Stimulated activated CD8-positive, alpha-beta memory T cell treated with anti-CD3 and anti-CD28 coated beads, Interleukin-2, amount 100 ng/mL, for 48 hours (primary cell): ENCODE results near the gene OGDH.
"Not testable (repeated sequence)": the region's sequence is repeated elsewhere in the genome, so short reads cannot be mapped to it uniquely, and the experiment has no call there.

Experiments used
- DNase-seq, 2 donors: peaks; one replicate each; pipeline ENCODE4 v3.0.0-alpha.2; 2020; ENCODE audit warnings: low read depth in 2 of 2

OGDH gene

DNA sequence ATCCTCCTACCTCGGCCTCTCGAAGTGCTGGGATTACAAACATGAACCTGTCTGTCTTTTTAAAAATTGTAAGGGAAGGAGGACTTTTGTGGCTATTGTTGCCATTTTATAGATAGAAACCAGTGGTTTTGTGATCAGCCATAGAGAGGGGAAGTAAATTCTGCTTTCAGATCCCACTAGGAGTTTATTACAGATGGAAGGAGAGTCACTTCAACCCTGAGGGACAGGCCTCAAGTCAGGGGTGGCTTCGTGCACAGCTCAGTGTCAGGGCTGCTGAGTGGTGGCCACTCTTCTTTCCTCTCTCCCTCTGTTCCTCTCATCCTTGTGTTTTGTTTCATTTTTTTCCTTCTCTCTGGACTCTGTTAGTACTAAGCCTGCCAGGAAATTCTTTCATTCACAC, 60.8 kb downstream of the OGDH start:
- no peak for DNase-seq

DNA sequence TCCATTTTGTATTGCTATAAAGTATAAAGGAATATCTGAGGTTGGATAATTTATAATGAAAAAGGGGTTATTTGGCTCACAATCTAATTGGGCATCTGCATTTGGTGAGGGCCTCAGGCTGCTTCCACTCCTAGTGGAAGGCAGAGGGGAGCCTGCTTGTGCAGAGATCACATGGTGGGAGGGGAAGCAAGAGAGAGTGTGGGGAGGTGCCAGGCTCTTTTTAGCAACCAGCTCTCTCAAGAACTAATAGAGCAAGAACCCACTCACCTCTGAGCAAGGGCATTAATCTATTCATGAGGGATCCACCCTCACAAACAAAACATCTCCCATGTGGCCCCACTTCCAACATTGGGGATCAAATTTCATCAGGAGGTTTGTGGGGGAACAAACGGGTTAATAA, 64.6 kb downstream of the OGDH start:
- DNase-seq, result no peak

DNA sequence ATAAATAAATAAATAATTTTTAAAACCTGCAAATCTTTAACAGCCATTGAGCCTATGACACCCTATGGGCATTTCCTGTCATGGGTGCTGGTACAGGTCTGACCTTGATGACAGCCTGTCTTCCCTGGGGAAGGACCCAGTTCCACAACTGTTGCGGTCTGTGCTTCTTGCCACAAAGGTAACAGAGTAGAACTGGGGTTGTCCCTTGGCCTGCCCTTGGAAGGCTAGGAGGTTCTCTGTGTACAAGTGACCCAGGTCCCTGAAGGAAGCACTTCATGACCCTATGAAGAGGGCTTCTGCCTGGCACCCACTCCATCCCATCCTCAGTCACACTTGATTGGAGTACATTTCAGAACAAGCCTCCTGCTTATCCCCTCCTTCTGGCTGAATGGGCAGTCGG, 66.9 kb downstream of the OGDH start:
- no peak for DNase-seq

DNA sequence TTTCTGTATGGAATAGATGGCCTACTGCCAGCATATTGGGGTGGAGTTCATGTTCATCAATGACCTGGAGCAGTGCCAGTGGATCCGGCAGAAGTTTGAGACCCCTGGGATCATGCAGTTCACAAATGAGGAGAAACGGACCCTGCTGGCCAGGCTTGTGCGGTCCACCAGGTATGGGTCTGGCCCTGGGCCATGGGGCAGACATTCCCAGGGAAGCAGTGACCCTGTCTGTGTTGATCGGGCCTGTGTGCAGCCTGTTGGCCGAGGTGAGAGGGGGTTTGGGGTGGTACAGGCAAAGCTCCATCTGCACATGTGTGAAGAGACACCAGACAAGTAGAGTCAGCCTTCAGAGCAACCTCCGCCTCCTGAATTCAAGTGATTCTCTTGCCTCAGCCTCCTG, 67.3 kb downstream of the OGDH start:
- no peak for DNase-seq

DNA sequence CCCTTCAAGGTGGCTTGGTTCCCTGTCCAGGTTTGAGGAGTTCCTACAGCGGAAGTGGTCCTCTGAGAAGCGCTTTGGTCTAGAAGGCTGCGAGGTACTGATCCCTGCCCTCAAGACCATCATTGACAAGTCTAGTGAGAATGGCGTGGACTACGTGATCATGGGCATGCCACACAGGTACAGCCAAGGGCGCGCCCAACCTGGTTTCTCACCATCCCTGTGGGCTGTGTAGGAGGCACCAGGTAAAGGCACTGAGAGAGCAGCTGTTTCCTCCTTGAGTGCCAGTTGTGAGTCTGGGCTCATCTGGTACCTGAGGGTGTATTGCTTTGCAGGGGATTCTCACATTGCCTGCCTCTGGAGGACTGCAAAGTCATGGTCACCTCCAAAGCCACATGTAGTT, 68.0 kb downstream of the OGDH start:
- DNase-seq, result no peak

DNA sequence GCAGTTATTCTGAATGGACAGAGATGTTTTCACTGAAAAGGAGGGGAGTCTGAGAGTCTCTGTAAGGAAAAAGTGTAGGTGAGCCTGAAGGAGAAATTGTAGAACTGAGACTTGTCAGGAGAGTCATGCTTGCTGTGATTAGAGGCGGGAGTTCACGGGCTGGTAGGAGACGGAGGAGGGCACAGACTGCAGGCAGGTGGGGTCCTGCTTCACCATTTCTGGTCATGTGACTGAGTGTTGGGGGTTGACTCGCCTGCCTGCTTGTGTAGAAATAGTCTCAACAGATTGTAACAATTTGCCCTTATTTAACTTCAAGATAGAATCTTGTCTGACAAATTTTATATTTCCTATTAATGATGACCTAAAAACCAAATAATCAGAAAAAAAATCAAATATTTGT, 70.3 kb downstream of the OGDH start:
- DNase-seq, result no peak

DNA sequence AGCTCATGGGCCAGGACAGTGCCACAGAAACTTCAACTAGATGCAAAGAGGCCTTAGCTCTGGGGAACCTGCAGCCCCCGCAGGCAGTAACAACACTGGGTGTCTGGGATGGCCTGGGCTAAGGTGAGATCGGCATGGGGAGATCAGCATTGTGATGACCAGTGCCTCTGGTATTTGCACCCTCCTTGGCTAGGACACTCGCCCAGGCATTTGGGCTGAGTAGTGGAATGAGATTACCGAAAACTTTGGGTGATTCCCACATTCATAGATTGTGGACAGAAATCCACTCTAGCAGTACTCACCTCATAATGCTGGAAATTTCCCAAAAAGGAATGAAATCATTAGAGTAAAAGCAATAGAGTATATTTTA, 71.7 kb downstream of the OGDH start:
- DNase-seq, result no peak

DNA sequence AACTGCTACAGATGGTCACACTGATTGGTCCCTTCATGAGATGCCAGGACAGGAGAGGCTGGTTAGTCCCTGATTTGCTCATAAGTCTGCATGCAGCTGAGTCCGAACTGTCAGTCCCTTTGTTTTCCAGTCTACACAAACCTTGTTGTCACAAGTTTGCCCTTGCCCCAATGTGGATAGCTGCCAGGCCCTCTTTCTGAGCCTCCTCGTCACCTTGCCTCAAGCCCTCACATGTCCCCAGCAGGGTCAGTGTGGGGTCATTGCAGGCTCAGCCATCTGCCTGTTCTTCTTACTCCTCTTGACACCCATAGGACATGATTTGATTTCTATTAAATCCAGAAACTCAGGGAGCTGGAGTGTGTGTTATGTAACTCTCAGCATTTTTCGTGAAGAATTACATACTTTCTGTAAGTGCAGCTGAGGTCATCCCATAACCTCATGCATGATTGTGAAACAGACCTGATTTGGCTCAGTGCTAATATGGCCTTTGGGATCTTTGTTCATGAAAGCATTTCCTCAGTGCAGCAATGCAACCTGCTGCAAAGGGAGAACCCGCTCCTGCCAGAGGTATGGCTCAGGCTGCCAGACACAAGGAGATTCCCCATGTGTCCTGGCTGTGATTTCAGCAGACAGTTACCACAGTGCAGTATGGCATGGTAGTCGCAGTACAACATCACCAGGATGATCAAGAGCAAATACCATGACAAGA, 72.2 kb downstream of the OGDH start:
- no peak for DNase-seq

DNA sequence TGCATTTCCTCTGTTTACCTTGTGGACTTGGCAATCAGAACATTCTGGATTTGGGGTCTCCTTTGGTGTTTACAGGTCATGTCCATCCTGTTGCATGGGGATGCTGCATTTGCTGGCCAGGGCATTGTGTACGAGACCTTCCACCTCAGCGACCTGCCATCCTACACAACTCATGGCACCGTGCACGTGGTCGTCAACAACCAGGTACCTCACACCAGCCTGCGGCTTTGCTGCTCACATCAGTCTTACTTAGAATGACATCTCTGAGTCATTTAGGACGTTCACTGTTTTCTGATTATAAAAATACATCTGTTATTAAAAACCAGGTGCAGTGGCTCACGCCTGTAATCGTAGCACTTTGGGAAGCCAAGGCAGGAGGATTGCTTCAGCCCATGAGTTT, 75.2 kb downstream of the OGDH start:
- no peak for DNase-seq

DNA sequence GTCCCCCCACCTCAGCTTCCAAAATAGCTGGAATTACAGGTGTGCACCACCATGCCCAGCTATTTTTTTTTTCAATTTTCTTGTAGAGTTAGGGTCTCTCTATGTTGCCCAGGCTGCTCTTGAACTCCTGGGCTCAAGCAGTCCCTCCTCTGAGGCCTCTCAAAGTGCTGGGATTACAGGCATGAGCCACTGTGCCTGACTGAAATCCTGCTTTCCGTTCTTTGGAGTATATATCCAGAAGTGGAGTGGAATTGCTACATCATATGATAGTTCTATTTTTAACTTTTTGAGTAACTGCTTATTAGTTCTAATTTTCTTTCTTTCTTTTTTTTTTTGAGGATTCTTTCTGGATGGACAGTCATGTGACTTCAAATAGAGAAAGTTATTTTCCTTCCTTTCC, 79.3 kb downstream of the OGDH start:
- no peak for DNase-seq

DNA sequence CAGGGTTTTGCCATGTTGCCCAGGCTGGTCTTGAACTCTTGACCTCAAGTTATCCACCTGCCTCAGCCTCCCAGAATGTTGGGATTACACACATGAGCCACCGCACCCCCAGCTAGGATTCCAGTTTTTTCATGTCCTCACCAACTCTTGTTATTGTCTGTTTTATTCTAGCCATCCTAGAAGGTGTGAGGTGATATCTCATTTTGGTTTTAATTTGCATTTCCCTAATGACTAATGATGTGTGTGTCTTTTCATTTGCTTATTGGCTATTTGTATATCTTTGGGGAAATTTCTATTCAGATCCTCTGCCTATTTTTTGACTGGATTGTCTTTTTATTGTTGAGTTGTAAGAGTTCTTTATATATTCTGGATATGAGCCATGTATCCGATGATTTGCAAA, 83.0 kb downstream of the OGDH start:
- DNase-seq, result no peak

DNA sequence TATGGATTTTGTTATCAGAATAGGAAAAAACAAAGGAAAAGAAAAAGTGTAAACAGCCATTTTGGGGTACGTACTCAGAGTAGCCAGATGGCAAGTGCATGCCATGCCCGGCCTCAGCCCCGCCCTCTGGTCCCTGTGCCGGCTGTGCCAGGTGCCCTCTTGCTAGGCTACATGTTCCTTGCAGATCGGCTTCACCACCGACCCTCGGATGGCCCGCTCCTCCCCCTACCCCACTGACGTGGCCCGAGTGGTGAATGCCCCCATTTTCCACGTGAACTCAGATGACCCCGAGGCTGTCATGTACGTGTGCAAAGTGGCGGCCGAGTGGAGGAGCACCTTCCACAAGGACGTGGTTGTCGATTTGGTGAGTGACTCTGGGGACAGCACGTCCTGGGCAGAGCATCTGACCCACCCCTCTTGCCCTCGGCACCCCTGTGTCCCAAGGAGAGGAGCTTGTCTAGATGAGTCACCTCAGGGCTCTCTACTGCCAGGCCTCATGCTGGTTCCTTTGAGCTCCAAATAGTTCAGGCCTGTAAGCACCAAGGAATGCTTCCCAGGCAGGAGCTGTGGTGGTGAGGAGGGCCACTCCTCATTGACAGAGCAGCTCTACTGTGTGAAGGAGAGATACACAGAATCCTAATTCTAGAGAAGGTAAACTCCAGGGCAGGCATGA, 87.3 kb downstream of the OGDH start:
- DNase-seq, result no peak

DNA sequence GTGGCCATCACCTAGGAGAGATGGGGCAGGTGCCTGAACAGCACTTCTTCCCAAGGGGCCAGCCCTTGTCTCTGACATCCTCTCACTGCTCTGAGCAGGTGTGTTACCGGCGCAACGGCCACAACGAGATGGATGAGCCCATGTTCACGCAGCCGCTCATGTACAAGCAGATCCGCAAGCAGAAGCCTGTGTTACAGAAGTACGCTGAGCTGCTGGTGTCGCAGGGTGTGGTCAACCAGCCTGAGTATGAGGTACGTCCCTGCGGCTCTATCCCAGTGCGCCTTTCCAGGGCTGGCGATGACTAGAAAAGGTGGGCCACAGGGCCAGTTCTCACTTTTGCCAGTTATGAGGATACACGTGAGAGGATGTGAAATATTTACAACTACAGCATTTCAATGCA, 87.9 kb downstream of the OGDH start:
- no peak for DNase-seq

DNA sequence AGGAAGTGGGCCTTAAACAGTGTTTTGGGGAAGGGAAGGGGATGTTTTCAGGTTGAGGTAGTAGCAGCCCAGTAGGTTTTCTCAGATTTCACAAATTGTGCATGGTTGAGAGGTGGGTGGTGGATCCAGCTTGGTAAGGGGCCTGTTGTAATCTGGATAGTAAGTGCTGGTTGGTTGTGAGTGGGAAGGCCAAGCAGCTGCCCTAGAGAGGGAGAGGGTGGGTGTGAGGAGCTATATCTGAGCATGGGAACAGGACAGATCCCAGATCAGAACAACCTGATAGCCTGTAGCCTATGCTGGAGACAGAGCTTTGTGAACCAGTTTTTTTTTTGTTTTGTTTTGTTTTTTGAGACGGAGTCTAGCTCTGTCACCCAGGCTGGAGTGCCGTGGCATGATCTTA, 88.3 kb downstream of the OGDH start:
- DNase-seq, result no peak

DNA sequence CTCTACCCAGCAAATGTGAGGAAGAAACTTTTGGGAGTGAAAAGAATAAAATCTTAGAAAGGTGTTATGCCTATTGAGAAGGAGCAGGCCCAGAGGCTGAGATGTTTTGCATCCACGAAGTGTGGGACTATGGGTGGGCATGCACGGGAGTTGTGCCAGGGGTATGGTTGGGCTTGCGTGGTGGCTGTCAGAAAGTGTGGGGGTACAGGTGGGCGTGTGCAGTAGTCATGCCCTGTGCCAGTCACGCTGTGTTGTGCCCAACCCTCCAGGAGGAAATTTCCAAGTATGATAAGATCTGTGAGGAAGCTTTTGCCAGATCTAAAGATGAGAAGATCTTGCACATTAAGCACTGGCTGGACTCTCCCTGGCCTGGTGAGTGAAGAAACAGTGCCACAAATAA, 89.3 kb downstream of the OGDH start:
- no peak for DNase-seq

DNA sequence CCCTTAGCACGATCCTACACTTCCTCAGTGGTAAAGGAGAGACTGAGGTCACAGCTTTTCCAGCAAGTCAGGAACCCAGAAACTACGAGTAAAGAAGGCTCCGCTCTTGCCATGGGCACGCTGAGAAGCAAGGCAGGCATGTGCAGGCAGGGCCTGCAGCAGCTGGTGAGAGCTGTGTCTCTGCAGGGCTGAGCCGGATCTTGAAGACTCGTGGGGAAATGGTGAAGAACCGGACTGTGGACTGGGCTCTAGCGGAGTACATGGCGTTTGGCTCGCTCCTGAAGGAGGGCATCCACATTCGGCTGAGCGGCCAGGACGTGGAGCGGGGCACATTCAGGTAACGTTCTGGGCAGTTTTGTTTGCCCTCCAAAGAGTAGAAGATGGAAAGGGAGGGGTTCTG, 90.3 kb downstream of the OGDH start:
- DNase-seq, result no peak

DNA sequence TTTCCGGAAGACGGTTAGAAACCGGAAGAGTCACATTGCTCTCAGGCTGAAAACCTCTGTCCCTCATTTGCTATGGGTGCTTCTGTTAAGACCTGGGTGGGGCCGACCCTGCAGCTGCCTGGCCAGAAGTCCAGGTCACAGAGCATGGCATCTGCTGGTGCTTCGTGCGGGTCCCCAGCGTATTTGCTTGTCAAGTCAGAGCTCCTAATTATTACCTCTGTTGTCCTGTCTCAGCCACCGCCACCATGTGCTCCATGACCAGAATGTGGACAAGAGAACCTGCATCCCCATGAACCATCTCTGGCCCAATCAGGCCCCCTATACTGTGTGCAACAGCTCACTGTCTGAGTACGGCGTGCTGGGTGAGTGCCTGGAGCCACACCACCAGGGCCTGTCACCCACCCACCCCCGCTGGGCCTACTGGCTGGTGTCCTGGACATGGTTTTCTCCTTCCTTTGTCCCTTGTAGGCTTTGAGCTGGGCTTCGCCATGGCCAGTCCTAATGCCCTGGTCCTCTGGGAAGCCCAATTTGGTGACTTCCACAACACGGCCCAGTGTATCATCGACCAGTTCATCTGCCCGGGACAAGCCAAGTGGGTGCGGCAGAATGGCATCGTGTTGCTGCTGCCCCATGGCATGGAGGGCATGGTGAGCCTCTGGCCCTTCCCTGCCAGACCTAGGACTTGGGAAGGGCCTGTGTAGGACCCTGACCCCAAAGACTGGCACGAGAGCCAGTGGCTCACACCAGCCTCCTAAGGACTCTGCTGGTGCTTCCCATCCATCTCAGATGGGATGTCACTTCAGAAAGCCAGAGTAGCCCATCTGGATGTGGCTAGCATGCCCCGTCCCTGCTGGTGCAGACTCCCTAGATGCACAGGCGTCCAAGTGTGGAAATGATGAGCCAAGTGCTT, 91.0 kb downstream of the OGDH start:
- no peak for DNase-seq

DNA sequence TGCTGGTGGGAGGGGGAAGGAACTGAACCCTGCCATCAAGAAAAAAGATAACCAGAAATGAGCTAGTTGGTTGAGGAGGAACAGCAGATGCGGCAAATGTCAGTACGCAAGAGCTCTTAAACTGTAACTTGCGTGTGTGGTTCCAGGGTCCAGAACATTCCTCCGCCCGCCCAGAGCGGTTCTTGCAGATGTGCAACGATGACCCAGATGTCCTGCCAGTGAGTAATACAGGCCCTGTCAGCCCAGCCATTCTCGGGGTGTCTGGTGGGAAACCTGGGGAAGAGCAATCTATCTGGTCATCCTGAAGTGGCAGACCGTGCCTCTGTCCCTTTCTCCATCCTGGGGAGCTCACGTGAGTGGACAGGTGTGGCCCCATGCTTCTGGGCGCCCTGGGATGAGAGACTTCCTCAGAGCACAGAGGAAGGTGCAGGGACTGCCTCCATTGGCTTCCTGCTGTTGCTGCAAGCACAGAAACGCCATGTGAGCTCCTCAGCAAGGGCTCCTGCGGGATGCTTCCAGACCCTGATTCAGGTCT, 91.7 kb downstream of the OGDH start:
- no peak for DNase-seq

DNA sequence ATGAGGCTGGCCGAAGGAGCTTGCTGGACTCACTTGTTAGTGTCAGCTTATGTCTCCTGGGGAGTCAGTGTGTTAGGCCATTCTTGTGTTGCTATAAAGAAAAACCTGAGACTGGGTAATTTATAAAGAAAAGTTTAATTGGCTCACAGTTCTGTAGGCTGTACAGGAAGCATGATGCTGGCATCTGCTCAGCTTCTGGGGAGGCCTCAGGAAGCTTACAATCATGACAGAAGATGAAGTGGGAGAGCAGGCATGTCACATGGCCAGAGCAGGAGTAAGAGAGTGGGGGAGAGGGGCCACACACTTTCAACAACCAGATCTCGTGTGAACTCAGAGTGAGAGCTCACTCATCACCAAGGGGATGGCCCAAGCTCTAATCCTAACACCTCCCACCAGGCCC, 93.2 kb downstream of the OGDH start:
- not testable (repeated sequence) for DNase-seq

DNA sequence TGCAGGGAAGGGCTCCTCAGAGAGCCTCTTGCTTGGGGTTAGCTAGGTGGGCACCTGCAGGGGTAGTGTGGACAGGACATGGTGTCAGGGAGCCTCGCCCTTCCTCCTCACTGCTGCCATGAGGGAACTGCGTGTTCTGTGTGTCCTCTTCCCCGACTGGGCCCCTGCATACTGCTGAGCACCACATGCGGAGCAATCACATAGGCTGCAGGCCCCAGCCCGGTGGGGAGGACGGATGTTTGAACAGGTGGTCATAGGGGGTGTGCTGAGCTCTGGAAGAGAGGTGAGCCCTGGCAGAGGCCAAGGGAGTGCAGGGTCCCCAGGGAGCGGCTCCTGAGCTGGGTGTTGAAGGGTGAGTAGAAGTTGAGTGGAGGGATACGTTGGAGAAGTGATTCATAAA, 93.9 kb downstream of the OGDH start:
- DNase-seq, result no peak

DNA sequence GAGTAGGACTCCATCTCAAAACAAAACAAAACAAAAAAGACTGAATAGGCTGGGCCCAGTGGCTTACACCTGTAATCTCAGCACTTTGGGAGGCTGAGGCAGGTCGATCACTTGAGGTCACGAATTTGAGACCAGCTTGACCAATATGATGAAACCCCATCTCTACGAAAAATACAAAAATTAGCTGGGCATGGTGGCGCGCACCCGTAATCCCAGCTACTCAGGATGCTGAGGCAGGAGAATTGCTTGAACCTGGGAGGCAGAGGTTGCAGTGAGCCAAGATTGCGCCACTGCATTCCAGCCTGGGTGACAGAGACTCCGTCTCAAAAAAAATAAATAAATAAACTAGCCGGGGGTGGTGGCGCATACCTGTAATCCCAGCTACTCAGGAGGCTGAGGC, 97.0 kb downstream of the OGDH start:
- not testable (repeated sequence) for DNase-seq

DNA sequence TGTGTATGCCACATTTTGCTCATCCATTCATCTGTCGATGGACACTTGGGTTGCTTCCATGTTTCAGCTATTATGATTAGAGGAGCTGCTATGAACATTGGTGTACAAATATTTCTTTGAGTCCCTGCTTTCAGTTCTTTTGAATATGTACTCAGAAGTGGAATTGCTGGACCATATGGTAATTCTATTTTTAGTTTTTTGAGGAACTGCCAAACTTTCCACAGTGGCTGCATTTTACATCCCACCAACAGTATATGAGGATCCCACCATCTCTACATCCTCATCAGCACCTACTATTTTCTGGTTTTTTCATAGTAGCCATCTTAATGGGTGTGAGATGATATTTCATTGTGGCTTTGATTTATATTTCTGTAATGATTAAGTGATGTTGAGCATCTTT, 97.5 kb downstream of the OGDH start:
- no peak for DNase-seq

DNA sequence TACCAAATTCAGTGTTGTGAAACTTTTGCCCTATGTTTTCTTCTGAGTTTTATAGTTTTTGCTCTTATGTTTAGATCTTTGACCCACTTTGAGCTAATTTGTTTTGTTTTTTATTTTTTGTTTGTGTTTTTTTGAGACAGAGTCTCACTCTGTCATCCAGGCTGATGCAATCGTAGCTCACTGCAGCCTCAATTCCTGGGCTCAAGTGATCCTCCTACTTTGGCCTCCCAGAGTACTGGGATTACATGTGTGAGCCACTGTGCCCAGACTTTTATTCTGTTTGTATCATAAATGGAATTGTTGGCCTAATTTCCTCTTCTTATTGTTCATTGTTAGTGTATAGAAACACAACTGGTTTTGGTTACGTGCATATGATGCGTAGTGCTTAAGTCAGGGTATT, 99.0 kb downstream of the OGDH start:
- DNase-seq, result no peak
